ENCODE results near the gene UCP3.

Gene UCP3

DNA sequence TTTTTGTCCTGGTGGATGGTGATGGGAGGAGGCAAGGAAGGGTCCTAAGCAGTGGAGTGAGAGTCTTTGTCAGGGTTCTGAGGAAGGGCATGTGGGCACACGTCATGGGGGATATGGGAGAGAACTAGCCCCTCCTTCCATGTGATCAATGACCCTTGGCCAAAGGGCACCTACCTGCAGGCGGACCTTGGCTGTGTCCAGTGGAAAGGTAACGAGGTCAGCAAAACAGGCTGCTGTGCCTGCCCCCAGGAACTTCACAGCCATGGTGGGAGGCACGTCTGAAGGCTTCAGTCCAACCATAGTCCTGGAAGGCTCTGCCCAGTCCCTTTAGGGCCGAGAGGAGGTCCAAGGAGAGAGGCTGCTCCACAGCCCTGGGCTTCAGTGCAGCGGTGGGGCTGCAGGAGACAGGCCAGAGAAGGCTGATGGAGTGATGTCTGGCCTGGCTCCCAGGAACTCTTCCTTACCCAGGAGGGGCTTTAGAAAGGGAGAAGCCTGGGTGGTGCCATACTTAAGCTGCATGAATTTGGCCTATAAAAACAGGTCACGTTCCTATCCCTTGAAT is 2.1 kb downstream of the UCP3 start:
- no peak for TF ChIP-seq FOXM1 (IDR thresholded peaks at IDR 0.05; ENCODE audit: borderline replicate concordance, low read depth)
- no peak for TF ChIP-seq RAD21 (IDR thresholded peaks at IDR 0.05; ENCODE audit: low read depth)
- no peak for TF ChIP-seq EGR1 (IDR thresholded peaks at IDR 0.05)
- TF ChIP-seq USF1 (IDR thresholded peaks at IDR 0.05) = no peak
- no peak for TF ChIP-seq TCF12 (IDR thresholded peaks at IDR 0.05; ENCODE audit: low read depth)
- no peak for TF ChIP-seq NFIC (IDR thresholded peaks at IDR 0.05)
- TF ChIP-seq CREB1 (IDR thresholded peaks at IDR 0.05; ENCODE audit: low read depth) = no peak
- TF ChIP-seq, protein P1, sequence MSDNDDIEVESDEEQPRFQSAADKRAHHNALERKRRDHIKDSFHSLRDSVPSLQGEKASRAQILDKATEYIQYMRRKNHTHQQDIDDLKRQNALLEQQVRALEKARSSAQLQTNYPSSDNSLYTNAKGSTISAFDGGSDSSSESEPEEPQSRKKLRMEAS (IDR thresholded peaks at IDR 0.05) = no peak
- no peak for TF ChIP-seq YY1 (IDR thresholded peaks at IDR 0.05; ENCODE audit: low read depth)
- no peak for TF ChIP-seq TAF1 (IDR thresholded peaks at IDR 0.05; ENCODE audit: low read depth)
- no peak for TF ChIP-seq REST (IDR thresholded peaks at IDR 0.05; ENCODE audit: low read depth)
- no peak for TF ChIP-seq CEBPB (IDR thresholded peaks at IDR 0.05)
- TF ChIP-seq EP300 (IDR thresholded peaks at IDR 0.05; ENCODE audit: borderline replicate concordance) = no peak

- TF ChIP-seq TEAD4 (IDR thresholded peaks at IDR 0.05) (no peak), EGR1 (IDR thresholded peaks at IDR 0.05) (no peak), CEBPB (IDR thresholded peaks at IDR 0.05) (no peak), REST (IDR thresholded peaks at IDR 0.05; ENCODE audit: low read depth) (no peak), USF1 (IDR thresholded peaks at IDR 0.05) (no peak), CREB1 (IDR thresholded peaks at IDR 0.05; ENCODE audit: low read depth) (no peak), TCF12 (IDR thresholded peaks at IDR 0.05; ENCODE audit: low read depth) (no peak), NFIC (IDR thresholded peaks at IDR 0.05) (no peak), TAF1 (IDR thresholded peaks at IDR 0.05; ENCODE audit: low read depth) (no peak), YY1 (IDR thresholded peaks at IDR 0.05; ENCODE audit: low read depth) (no peak), RAD21 (IDR thresholded peaks at IDR 0.05; ENCODE audit: low read depth) (no peak), EP300 (IDR thresholded peaks at IDR 0.05; ENCODE audit: borderline replicate concordance) (no peak)
- TF ChIP-seq, protein P1 (IDR thresholded peaks at IDR 0.05) = no peak
Measured at GRCh38 chr11:74005721-74006517, 3.0 kb downstream of the UCP3 start.

GRCh38 chr11:74004759-74005615 is 3.9 kb downstream of the UCP3 start:
- no peak for TF ChIP-seq NFIC (IDR thresholded peaks at IDR 0.05)
- TF ChIP-seq ZBTB7A (IDR thresholded peaks at IDR 0.05; ENCODE audit: low read depth) = no peak
- TF ChIP-seq CREB1 (IDR thresholded peaks at IDR 0.05; ENCODE audit: low read depth) = no peak
- TF ChIP-seq EGR1 (IDR thresholded peaks at IDR 0.05) = no peak
- TF ChIP-seq CEBPB (IDR thresholded peaks at IDR 0.05) = no peak
- TF ChIP-seq FOXM1 (IDR thresholded peaks at IDR 0.05; ENCODE audit: borderline replicate concordance, low read depth) = no peak
- TF ChIP-seq USF1 (IDR thresholded peaks at IDR 0.05) = no peak
- no peak for TF ChIP-seq TCF12 (IDR thresholded peaks at IDR 0.05; ENCODE audit: low read depth)
- no peak for TF ChIP-seq YY1 (IDR thresholded peaks at IDR 0.05; ENCODE audit: low read depth)
- no peak for TF ChIP-seq TEAD4 (IDR thresholded peaks at IDR 0.05)

GRCh38 chr11:74004046-74004695 is 4.7 kb downstream of the UCP3 start:
- TF ChIP-seq TCF12 (IDR thresholded peaks at IDR 0.05; ENCODE audit: low read depth) (no peak), TAF1 (IDR thresholded peaks at IDR 0.05; ENCODE audit: low read depth) (no peak), RAD21 (IDR thresholded peaks at IDR 0.05; ENCODE audit: low read depth) (no peak), CREB1 (IDR thresholded peaks at IDR 0.05; ENCODE audit: low read depth) (no peak), ZBTB7A (IDR thresholded peaks at IDR 0.05; ENCODE audit: low read depth) (no peak), TEAD4 (IDR thresholded peaks at IDR 0.05) (no peak), NFIC (IDR thresholded peaks at IDR 0.05) (no peak), REST (IDR thresholded peaks at IDR 0.05; ENCODE audit: low read depth) (no peak), YY1 (IDR thresholded peaks at IDR 0.05; ENCODE audit: low read depth) (no peak), FOXM1 (IDR thresholded peaks at IDR 0.05; ENCODE audit: borderline replicate concordance, low read depth) (no peak), EP300 (IDR thresholded peaks at IDR 0.05; ENCODE audit: borderline replicate concordance) (no peak), USF1 (IDR thresholded peaks at IDR 0.05) (no peak)
- TF ChIP-seq, protein P1 (IDR thresholded peaks at IDR 0.05) = no peak
